GM19328 (cell line): ENCODE results near the gene POLD4.

Experiments
- ATAC-seq: cut with Tn5 transposase; IDR thresholded peaks from one replicate; pipeline ENCODE4 v1.9.1; 2021; ENCODE audit warnings: mild to moderate bottlenecking, moderate library complexity; ENCODE audit not compliant: unreplicated experiment

Gene POLD4

GRCh38 chr11:67317888-67318555 lies 35.3 kb downstream of the POLD4 start:
- no peak for ATAC-seq

- peak; percentile 79 for ATAC-seq
These were observed 36.0 kb downstream of the POLD4 start for GRCh38 chr11:67317205-67317887.

GRCh38 chr11:67316882-67317204 lies 36.5 kb downstream of the POLD4 start:
- no peak for ATAC-seq

GRCh38 chr11:67315325-67315909 lies 37.9 kb downstream of the POLD4 start:
- ATAC-seq: no peak

GRCh38 chr11:67314218-67314617 lies 39.1 kb downstream of the POLD4 start:
- ATAC-seq: no peak

- ATAC-seq: no peak
These were observed 40.0 kb downstream of the POLD4 start for GRCh38 chr11:67313125-67313890.

GRCh38 chr11:67312187-67313021 lies 40.9 kb downstream of the POLD4 start:
- no peak for ATAC-seq

GRCh38 chr11:67311556-67312082 lies 41.7 kb downstream of the POLD4 start:
- ATAC-seq: no peak

- no peak for ATAC-seq
These were observed 42.2 kb downstream of the POLD4 start for GRCh38 chr11:67311051-67311555.

GRCh38 chr11:67310246-67311050 lies 42.9 kb downstream of the POLD4 start:
- ATAC-seq: no peak

- ATAC-seq: no peak
These were observed 43.7 kb downstream of the POLD4 start for GRCh38 chr11:67309661-67310061.

GRCh38 chr11:67309166-67309565 lies 44.2 kb downstream of the POLD4 start:
- no peak for ATAC-seq

- ATAC-seq: no peak
These were observed 45.1 kb downstream of the POLD4 start for GRCh38 chr11:67308031-67308866.

- no peak for ATAC-seq
These were observed 45.8 kb downstream of the POLD4 start for GRCh38 chr11:67307545-67308001.

- no peak for ATAC-seq
These were observed 46.4 kb downstream of the POLD4 start for GRCh38 chr11:67306769-67307544.

- ATAC-seq: no peak
These were observed 48.7 kb downstream of the POLD4 start for GRCh38 chr11:67304511-67305113.

GRCh38 chr11:67303835-67304411 lies 49.4 kb downstream of the POLD4 start:
- no peak for ATAC-seq
